HEK293 (cell line): ENCODE results near the gene CAPRIN2.

Experiments used
- BCL11A ChIP-seq: fragments of 450-650 bp; formaldehyde crosslinking; IDR thresholded peaks from 2 replicates; pipeline ENCODE4 v1.5.1; 2016; ENCODE audit warnings: low read depth, missing biosample characterization, missing genetic modification characterization
- GLI4 ChIP-seq: fragments of 450-650 bp; formaldehyde crosslinking; IDR thresholded peaks from 2 replicates; pipeline ENCODE4 v1.5.1; 2016; ENCODE audit warnings: missing biosample characterization, missing genetic modification characterization
- KLF10 ChIP-seq: fragments of 450-650 bp; IDR thresholded peaks from 2 replicates; pipeline ENCODE4 v1.5.1; 2018; ENCODE audit warnings: missing biosample characterization, mild to moderate bottlenecking, missing genetic modification characterization
- WT1 ChIP-seq: fragments of 450-650 bp; formaldehyde crosslinking; IDR thresholded peaks from 2 replicates; pipeline ENCODE4 v1.5.1; 2016; ENCODE audit warnings: missing biosample characterization, missing genetic modification characterization
- ZBTB7A ChIP-seq: fragments of 450-650 bp; formaldehyde crosslinking; IDR thresholded peaks from 2 replicates; pipeline ENCODE4 v1.5.1; 2016; ENCODE audit warnings: low read depth, missing biosample characterization, missing genetic modification characterization
- ZNF174 ChIP-seq: fragments of 450-650 bp; formaldehyde crosslinking; IDR thresholded peaks from 2 replicates; pipeline ENCODE4 v1.5.0; 2017; ENCODE audit warnings: missing biosample characterization, mild to moderate bottlenecking, missing genetic modification characterization
- ZNF221 ChIP-seq: fragments of 450-650 bp; formaldehyde crosslinking; IDR thresholded peaks from 2 replicates; pipeline ENCODE4 v1.5.1; 2017; ENCODE audit warnings: missing biosample characterization, missing genetic modification characterization, borderline replicate concordance
- ZNF266 ChIP-seq: fragments of 450-650 bp; formaldehyde crosslinking; IDR thresholded peaks from 2 replicates; pipeline ENCODE4 v1.5.1; 2016; ENCODE audit warnings: missing biosample characterization, missing genetic modification characterization, low read depth
- ZNF311 ChIP-seq: fragments of 450-650 bp; formaldehyde crosslinking; IDR thresholded peaks from 2 replicates; pipeline ENCODE4 v1.5.1; 2017; ENCODE audit warnings: missing biosample characterization, missing genetic modification characterization, borderline replicate concordance
- ZNF354C ChIP-seq: fragments of 450-650 bp; formaldehyde crosslinking; IDR thresholded peaks from 2 replicates; pipeline ENCODE4 v1.5.1; 2016; ENCODE audit warnings: missing biosample characterization, missing genetic modification characterization, low read depth, borderline replicate concordance
- ZNF423 ChIP-seq: fragments of 450-650 bp; formaldehyde crosslinking; IDR thresholded peaks from 2 replicates; pipeline ENCODE4 v1.5.1; 2016; ENCODE audit warnings: missing biosample characterization, missing genetic modification characterization
- ZNF426 ChIP-seq: fragments of 450-650 bp; formaldehyde crosslinking; IDR thresholded peaks from 2 replicates; pipeline ENCODE4 v1.5.1; 2017; ENCODE audit warnings: missing biosample characterization, missing genetic modification characterization, mild to moderate bottlenecking, inconsistent platforms, moderate library complexity
- ZNF473 ChIP-seq: fragments of 450-650 bp; formaldehyde crosslinking; IDR thresholded peaks from 2 replicates; pipeline ENCODE4 v1.5.1; 2017; ENCODE audit warnings: missing biosample characterization, missing genetic modification characterization
- ZNF521 ChIP-seq: fragments of 450-650 bp; formaldehyde crosslinking; IDR thresholded peaks from 2 replicates; pipeline ENCODE4 v1.5.1; 2017; ENCODE audit warnings: missing biosample characterization, mild to moderate bottlenecking, missing genetic modification characterization
- ZNF529 ChIP-seq: fragments of 450-650 bp; formaldehyde crosslinking; IDR thresholded peaks from 2 replicates; pipeline ENCODE4 v1.5.1; 2017; ENCODE audit warnings: missing genetic modification characterization, missing biosample characterization; ENCODE audit not compliant: insufficient replicate concordance
- ZNF596 ChIP-seq: fragments of 450-650 bp; IDR thresholded peaks from 2 replicates; pipeline ENCODE4 v1.5.0; 2018; ENCODE audit warnings: missing biosample characterization, mild to moderate bottlenecking, missing genetic modification characterization, moderate library complexity
- ZNF654 ChIP-seq: fragments of 450-650 bp; formaldehyde crosslinking; IDR thresholded peaks from 2 replicates; pipeline ENCODE4 v1.5.1; 2016; ENCODE audit warnings: low read depth, missing biosample characterization, missing genetic modification characterization
- ZNF747 ChIP-seq: fragments of 450-650 bp; formaldehyde crosslinking; IDR thresholded peaks from 2 replicates; pipeline ENCODE4 v1.5.1; 2016; ENCODE audit warnings: missing biosample characterization, missing genetic modification characterization
- ZNF785 ChIP-seq: fragments of 450-650 bp; formaldehyde crosslinking; IDR thresholded peaks from 2 replicates; pipeline ENCODE4 v1.5.1; 2016; ENCODE audit warnings: missing biosample characterization, missing genetic modification characterization
- ZNF843 ChIP-seq: fragments of 450-650 bp; formaldehyde crosslinking; IDR thresholded peaks from 2 replicates; pipeline ENCODE4 v1.5.1; 2016; ENCODE audit warnings: missing biosample characterization, missing genetic modification characterization
- TF ChIP-seq, protein P1 (sequence below): fragments of 450-650 bp; formaldehyde crosslinking; IDR thresholded peaks from 2 replicates; pipeline ENCODE4 v1.5.1; 2017; ENCODE audit warnings: missing biosample characterization, missing genetic modification characterization
- TF ChIP-seq, protein P2 (sequence below): IDR thresholded peaks from 2 replicates; pipeline ENCODE4 v1.6.1; 2011; ENCODE audit warnings: mild to moderate bottlenecking, low read depth, low read length, borderline replicate concordance
- TF ChIP-seq, protein P3 (sequence below): fragments of 450-650 bp; IDR thresholded peaks from 2 replicates; pipeline ENCODE4 v1.5.1; 2018; ENCODE audit warnings: missing biosample characterization, mild to moderate bottlenecking, missing genetic modification characterization
- TF ChIP-seq, protein P4 (sequence below): fragments of 450-650 bp; formaldehyde crosslinking; IDR thresholded peaks from 2 replicates; pipeline ENCODE4 v1.5.1; 2016; ENCODE audit warnings: missing biosample characterization, missing genetic modification characterization
- TF ChIP-seq, protein P5 (sequence below): fragments of 450-650 bp; formaldehyde crosslinking; IDR thresholded peaks from 2 replicates; pipeline ENCODE4 v1.5.1; 2016; ENCODE audit warnings: missing biosample characterization, missing genetic modification characterization
- TF ChIP-seq, protein P6 (sequence below): fragments of 450-650 bp; formaldehyde crosslinking; IDR thresholded peaks from 2 replicates; pipeline ENCODE4 v1.5.1; 2016; ENCODE audit warnings: missing biosample characterization, missing genetic modification characterization, low read depth

CAPRIN2 gene

DNA sequence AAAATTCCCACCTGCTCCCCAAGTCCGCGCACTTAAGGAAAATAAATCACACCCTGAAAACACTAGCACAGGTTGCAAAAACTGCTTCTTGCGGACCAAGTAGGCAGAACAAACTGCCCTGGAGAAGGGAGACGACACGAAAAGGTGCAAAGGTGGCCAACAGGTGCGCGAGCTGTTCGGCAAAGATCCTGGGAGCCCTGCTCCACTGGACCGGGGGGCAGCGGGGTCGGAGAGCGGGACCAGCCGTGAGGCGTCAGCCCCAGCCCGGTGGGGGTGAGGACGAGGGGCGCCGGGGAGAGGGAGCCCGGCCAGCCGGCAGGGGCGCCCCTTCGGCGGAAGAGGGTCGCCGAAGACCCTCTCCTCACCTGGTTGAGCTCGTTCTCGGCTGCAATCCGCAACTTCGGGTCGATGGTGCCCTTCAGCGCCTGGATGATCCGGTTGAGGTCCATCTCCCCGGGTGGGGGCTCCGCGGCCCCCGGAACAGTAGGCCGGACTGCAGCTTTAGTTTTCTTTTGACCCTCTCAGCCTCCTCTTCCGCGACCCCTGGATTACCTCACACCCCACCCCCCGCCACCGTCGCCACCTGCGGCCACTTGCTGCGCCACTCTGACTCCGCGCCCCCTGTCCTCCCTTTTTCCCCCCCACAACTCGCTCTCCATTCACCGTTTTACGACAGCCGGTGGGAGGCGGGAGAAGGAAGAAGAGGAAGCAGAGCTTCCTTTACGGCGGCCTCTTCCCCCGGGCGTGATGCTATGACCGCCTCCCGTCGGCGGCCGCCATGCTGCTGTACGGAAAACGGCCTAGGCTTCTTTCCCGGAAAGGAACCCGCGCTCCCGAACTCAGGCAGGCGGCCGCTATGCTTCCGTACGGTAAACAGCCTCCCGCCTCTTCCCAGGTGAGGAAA, 59.3 kb downstream of the CAPRIN2 start, which contains the start of gene IPO8 (continued):
- TF ChIP-seq ZNF521 (tag by site-specific recombination) (no peak), ZNF221 (tag by site-specific recombination) (no peak), ZNF843 (tag by site-specific recombination) (peak; percentile 60; the same call in 1 of the 2 replicates), ZNF654 (tag by site-specific recombination) (no peak), ZNF596 (tag by site-specific recombination) (no peak), ZNF473 (tag by site-specific recombination) (no peak), KLF10 (no peak), ZNF266 (no peak), ZNF785 (tag by site-specific recombination) (no peak), ZNF354C (tag by site-specific recombination) (no peak), ZNF423 (tag by site-specific recombination) (no peak), ZNF529 (no peak), ZNF311 (tag by site-specific recombination) (no peak), BCL11A (tag by site-specific recombination) (no peak), ZBTB7A (tag by site-specific recombination) (peak; percentile 98), ZNF747 (tag by site-specific recombination) (no peak), WT1 (peak; percentile 83), ZNF174 (tag by site-specific recombination) (no peak), GLI4 (tag by site-specific recombination) (no peak), ZNF426 (tag by site-specific recombination) (no peak)
- TF ChIP-seq, protein P1, sequence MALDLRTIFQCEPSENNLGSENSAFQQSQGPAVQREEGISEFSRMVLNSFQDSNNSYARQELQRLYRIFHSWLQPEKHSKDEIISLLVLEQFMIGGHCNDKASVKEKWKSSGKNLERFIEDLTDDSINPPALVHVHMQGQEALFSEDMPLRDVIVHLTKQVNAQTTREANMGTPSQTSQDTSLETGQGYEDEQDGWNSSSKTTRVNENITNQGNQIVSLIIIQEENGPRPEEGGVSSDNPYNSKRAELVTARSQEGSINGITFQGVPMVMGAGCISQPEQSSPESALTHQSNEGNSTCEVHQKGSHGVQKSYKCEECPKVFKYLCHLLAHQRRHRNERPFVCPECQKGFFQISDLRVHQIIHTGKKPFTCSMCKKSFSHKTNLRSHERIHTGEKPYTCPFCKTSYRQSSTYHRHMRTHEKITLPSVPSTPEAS (tag by site-specific recombination) = 0 out of 2 replicates have a peak, but pooled peaks have one; percentile 6
- TF ChIP-seq, protein P2, sequence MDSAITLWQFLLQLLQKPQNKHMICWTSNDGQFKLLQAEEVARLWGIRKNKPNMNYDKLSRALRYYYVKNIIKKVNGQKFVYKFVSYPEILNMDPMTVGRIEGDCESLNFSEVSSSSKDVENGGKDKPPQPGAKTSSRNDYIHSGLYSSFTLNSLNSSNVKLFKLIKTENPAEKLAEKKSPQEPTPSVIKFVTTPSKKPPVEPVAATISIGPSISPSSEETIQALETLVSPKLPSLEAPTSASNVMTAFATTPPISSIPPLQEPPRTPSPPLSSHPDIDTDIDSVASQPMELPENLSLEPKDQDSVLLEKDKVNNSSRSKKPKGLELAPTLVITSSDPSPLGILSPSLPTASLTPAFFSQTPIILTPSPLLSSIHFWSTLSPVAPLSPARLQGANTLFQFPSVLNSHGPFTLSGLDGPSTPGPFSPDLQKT = no peak
- TF ChIP-seq, protein P3, sequence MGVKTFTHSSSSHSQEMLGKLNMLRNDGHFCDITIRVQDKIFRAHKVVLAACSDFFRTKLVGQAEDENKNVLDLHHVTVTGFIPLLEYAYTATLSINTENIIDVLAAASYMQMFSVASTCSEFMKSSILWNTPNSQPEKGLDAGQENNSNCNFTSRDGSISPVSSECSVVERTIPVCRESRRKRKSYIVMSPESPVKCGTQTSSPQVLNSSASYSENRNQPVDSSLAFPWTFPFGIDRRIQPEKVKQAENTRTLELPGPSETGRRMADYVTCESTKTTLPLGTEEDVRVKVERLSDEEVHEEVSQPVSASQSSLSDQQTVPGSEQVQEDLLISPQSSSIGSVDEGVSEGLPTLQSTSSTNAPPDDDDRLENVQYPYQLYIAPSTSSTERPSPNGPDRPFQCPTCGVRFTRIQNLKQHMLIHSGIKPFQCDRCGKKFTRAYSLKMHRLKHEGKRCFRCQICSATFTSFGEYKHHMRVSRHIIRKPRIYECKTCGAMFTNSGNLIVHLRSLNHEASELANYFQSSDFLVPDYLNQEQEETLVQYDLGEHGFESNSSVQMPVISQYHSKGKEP (tag by site-specific recombination) = no peak
- TF ChIP-seq, protein P4, sequence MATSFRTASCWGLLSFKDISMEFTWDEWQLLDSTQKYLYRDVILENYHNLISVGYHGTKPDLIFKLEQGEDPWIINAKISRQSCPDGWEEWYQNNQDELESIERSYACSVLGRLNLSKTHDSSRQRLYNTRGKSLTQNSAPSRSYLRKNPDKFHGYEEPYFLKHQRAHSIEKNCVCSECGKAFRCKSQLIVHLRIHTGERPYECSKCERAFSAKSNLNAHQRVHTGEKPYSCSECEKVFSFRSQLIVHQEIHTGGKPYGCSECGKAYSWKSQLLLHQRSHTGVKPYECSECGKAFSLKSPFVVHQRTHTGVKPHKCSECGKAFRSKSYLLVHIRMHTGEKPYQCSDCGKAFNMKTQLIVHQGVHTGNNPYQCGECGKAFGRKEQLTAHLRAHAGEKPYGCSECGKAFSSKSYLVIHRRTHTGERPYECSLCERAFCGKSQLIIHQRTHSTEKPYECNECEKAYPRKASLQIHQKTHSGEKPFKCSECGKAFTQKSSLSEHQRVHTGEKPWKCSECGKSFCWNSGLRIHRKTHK (tag by site-specific recombination) = no peak
- TF ChIP-seq, protein P5, sequence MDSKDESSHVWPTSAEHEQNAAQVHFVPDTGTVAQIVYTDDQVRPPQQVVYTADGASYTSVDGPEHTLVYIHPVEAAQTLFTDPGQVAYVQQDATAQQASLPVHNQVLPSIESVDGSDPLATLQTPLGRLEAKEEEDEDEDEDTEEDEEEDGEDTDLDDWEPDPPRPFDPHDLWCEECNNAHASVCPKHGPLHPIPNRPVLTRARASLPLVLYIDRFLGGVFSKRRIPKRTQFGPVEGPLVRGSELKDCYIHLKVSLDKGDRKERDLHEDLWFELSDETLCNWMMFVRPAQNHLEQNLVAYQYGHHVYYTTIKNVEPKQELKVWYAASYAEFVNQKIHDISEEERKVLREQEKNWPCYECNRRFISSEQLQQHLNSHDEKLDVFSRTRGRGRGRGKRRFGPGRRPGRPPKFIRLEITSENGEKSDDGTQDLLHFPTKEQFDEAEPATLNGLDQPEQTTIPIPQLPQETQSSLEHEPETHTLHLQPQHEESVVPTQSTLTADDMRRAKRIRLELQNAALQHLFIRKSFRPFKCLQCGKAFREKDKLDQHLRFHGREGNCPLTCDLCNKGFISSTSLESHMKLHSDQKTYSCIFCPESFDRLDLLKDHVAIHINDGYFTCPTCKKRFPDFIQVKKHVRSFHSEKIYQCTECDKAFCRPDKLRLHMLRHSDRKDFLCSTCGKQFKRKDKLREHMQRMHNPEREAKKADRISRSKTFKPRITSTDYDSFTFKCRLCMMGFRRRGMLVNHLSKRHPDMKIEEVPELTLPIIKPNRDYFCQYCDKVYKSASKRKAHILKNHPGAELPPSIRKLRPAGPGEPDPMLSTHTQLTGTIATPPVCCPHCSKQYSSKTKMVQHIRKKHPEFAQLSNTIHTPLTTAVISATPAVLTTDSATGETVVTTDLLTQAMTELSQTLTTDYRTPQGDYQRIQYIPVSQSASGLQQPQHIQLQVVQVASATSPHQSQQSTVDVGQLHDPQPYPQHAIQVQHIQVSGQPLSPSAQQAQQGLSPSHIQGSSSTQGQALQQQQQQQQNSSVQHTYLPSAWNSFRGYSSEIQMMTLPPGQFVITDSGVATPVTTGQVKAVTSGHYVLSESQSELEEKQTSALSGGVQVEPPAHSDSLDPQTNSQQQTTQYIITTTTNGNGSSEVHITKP = peak; percentile 61
- TF ChIP-seq, protein P6, sequence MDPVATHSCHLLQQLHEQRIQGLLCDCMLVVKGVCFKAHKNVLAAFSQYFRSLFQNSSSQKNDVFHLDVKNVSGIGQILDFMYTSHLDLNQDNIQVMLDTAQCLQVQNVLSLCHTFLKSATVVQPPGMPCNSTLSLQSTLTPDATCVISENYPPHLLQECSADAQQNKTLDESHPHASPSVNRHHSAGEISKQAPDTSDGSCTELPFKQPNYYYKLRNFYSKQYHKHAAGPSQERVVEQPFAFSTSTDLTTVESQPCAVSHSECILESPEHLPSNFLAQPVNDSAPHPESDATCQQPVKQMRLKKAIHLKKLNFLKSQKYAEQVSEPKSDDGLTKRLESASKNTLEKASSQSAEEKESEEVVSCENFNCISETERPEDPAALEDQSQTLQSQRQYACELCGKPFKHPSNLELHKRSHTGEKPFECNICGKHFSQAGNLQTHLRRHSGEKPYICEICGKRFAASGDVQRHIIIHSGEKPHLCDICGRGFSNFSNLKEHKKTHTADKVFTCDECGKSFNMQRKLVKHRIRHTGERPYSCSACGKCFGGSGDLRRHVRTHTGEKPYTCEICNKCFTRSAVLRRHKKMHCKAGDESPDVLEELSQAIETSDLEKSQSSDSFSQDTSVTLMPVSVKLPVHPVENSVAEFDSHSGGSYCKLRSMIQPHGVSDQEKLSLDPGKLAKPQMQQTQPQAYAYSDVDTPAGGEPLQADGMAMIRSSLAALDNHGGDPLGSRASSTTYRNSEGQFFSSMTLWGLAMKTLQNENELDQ (tag by site-specific recombination) = no peak
